Mucosa of descending colon (tissue), 3 donors: ENCODE data around the gene PIM1. TPM values are rescaled to one million over a fixed set of nuclear protein-coding genes. Genes with fewer than 3 reads are reported as not detected.

Experiments
- ATAC-seq: fragments of 200-7000 bp; cut with Tn5 transposase; one replicate; pipeline ENCODE4 v1.9.1; 2020; ENCODE audit warnings: mild to moderate bottlenecking, moderate library complexity
- DNase-seq, 3 donors: peaks; one replicate each; pipeline ENCODE4 v3.0.0-alpha.2; 2020
- H3K36me3 ChIP-seq: fragments of 200-600 bp; one replicate; pipeline ENCODE4 v1.8.0; 2021; ENCODE audit warnings: low read depth, mild to moderate bottlenecking
- H3K4me1 ChIP-seq: fragments of 200-600 bp; one replicate; pipeline ENCODE4 v1.8.0; 2021; ENCODE audit warnings: low read depth, mild to moderate bottlenecking
- H3K4me3 ChIP-seq: fragments of 200-600 bp; one replicate; pipeline ENCODE4 v1.8.0; 2021; ENCODE audit warnings: mild to moderate bottlenecking
- H3K9me3 ChIP-seq: fragments of 200-600 bp; one replicate; pipeline ENCODE4 v1.8.0; 2021; ENCODE audit warnings: mild to moderate bottlenecking
- intact Hi-C, 2 donors: fragments of 100-400 bp; cut with DNase I in 1 of 2; cut with micrococcal nuclease in 1 of 2; formaldehyde crosslinking; loops; one replicate each; pipeline versions ENCODE4 v1.11.0 to v1.11.1; 2022; cut with DNase I, micrococcal nuclease
- total RNA-seq, 3 donors: library from RNA; stranded (reverse); fragmentation: NEBNext Ultra II Directional in 2 of 3; extraction: Animal tissue kit (Norgen Biotek cat#: 25700) in 2 of 3; gene quantifications; one replicate each; pipeline versions ENCODE4 v1.2.1 to v1.2.4, GENCODE V29; 2021 to 2023
- TF ChIP-seq, protein P1 (sequence below): fragments of 200-600 bp; IDR thresholded peaks from one replicate; pipeline ENCODE4 v1.8.0; 2022; ENCODE audit warnings: antibody characterized with exemption, mild to moderate bottlenecking
- donor health status: DM: no; HTN: no; CAD: no; lungs with moderate emphysema.
- donor health status: DM: no; HTN: no; CAD: no.
- donor health status: DM: no; HTN: yes; CAD: no.

The PIM1 gene
- total RNA-seq, 3 donors from 2014 or later = 36.9 to 84.1 (median 56.0) TPM

DNA sequence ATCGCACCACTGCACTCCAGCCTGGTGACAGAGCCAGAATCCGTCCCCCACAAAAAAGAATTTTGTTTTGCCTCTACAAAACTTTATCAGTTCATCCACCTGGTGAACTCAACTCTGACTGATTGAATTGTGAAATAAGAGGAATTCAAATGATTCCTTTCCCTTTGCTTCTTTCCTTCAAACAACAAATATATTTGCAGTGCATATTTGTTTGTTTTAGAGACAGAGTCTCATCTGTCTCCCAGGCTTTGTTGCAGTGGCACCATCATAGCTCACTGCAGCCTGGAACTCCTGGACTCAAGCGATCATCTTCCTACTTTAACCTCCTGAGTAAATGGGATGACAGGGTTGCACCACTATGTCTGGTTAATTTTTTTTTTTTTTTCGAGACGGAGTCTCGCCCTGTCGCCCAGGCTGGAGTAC lies 23.2 kb upstream of the PIM1 start:
- DNase-seq (no peak), ATAC-seq (no peak)
- Histone ChIP-seq H3K4me3 (no peak overlapping the region), H3K36me3 (no peaks in the 10 kb centered on the region), H3K4me1 (no peaks in the 10 kb centered on the region), H3K9me3 (no peaks in the 10 kb centered on the region)
- intact Hi-C loops = no loop called here
- TF ChIP-seq, protein P1, sequence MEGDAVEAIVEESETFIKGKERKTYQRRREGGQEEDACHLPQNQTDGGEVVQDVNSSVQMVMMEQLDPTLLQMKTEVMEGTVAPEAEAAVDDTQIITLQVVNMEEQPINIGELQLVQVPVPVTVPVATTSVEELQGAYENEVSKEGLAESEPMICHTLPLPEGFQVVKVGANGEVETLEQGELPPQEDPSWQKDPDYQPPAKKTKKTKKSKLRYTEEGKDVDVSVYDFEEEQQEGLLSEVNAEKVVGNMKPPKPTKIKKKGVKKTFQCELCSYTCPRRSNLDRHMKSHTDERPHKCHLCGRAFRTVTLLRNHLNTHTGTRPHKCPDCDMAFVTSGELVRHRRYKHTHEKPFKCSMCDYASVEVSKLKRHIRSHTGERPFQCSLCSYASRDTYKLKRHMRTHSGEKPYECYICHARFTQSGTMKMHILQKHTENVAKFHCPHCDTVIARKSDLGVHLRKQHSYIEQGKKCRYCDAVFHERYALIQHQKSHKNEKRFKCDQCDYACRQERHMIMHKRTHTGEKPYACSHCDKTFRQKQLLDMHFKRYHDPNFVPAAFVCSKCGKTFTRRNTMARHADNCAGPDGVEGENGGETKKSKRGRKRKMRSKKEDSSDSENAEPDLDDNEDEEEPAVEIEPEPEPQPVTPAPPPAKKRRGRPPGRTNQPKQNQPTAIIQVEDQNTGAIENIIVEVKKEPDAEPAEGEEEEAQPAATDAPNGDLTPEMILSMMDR = no peak

DNA sequence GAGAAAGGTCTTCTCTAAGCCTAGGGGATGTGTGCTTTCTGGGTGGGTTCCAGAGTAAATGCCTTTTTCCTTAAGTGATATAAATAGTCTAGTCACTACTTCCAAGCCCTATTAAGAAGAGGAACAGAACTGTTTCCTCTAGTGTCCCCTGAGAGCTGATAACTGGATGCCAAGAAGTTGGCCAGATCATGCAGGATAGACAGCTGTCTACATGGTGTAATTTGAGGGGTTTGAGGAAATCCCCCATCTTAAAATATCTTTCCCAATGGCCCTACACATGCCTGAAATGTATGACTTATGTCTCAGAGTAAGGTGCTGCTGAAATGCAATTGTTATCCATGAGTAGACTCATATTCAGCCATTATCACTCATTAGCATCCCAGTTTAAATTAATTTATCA lies 20.2 kb upstream of the PIM1 start:
- Histone ChIP-seq H3K9me3 (no peaks in the 10 kb centered on the region), H3K36me3 (no peaks in the 10 kb centered on the region), H3K4me3 (no peak overlapping the region), H3K4me1 (peaks cover under 1% of the 10 kb centered on the region)
- no peak for ATAC-seq
- DNase-seq = no peak
- intact Hi-C loops = no loop called here
- TF ChIP-seq, protein P1 = no peak

- intact Hi-C loops = no loop called here
- TF ChIP-seq, protein P1 = no peak
Observed at GRCh38 chr6:37150314-37150713, 19.6 kb upstream of the PIM1 start.

DNA sequence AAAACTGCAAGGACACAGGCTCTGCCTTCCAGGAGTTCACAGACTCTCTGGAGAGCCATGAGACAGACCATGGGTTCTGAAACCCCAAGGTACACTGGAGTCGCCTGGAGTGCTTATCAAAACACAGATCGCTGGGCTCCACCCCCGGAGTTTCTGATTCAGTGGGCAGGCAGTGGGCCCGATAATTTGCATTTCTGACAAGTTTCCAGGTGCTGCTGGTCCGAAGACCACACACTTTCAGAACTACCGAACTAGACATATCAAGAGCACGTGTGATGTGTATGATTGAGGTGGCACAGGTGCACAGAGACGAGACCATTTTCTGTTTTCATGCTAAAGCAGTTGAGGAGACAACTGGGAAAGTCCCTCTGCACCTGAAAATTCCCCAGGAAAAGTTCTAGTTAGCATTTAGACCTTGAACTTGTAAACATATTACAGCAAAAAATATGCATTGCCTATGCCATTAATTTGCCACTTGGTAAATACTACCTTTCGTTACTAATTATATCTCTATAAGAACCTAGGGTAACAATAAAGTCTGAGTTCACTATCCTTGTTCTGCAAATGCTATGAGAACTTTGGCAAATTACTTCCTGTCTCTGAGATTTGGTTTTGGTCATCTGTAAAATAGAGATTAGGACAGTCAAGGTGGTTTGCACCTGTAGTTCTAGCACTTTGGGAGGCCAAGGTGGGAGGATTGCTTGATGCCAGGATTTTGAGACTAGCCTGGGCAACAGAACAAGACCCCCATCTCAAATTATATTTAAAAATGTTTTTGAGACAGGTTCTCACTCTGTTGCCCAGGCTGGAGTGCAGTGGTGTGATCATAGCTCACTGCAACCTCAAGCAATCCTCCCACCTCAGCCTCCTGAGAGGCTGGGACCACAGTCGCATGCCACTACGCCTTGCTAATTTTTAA lies 14.3 kb upstream of the PIM1 start:
- ATAC-seq = peak; percentile 74
- H3K4me3 ChIP-seq = no peak overlapping the region
- peak in 1 of 3 donors; percentile 56 for DNase-seq
- no peaks in the 10 kb centered on the region for H3K36me3 ChIP-seq
- no peaks in the 10 kb centered on the region for H3K9me3 ChIP-seq
- intact Hi-C loops = no loop called here
- H3K4me1 ChIP-seq = peaks cover 18% of the 10 kb centered on the region
- TF ChIP-seq, protein P1 = no peak

More at GRCh38 chr6:37150314-37150713, 19.6 kb upstream of the PIM1 start:
- H3K4me1 ChIP-seq = peaks cover 4% of the 10 kb centered on the region
- ATAC-seq (no peak), DNase-seq (no peak)
- H3K9me3 ChIP-seq = no peaks in the 10 kb centered on the region
- no peaks in the 10 kb centered on the region for H3K36me3 ChIP-seq
- no peak overlapping the region for H3K4me3 ChIP-seq

DNA sequence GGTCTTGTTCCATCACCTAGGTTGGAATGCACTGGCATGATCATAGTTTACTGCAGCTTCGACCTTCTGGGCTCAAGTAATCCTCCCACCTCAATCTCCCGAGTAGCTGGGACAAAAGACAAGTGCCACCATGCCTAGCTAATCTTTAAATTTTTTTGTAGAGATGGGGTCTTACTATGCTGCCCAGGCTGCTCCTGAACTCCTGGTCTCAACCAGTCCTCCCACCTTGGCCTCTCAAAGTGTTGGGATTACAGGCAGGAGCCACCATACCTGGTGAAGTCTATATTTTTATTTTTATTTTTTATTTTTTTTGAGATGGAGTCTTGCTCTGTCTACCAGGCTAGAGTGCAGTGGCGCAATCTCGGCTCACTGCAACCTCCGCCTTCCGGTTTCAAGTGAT lies 11.4 kb upstream of the PIM1 start:
- no peaks in the 10 kb centered on the region for H3K36me3 ChIP-seq
- DNase-seq = no peak
- H3K4me3 ChIP-seq = no peak overlapping the region

More for the DNA sequence above, 11.4 kb upstream of the PIM1 start:
- H3K4me1 ChIP-seq = peaks cover 27% of the 10 kb centered on the region
- TF ChIP-seq, protein P1 = no peak
- H3K9me3 ChIP-seq = no peaks in the 10 kb centered on the region
- ATAC-seq = no peak
- intact Hi-C loops = no loop called here
